Thyroid gland (tissue), 4 donors: ENCODE measurements around the gene DHRS3. TPM values are rescaled to one million over a fixed set of nuclear protein-coding genes. Genes with fewer than 3 reads are reported as not detected.

Experiments used
- DNase-seq, 2 donors: peaks; one replicate each; pipeline ENCODE4 v3.0.0-alpha.2; 2019
- H3K27ac ChIP-seq, 3 donors: fragments of 200-600 bp; sonication (generic); 1 replicate in 2 of 3; 2 replicates in 1 of 3; pipeline ENCODE4 v1.5.1; 2016 to 2019; ENCODE audit warnings: mild to moderate bottlenecking in 1 of 3, moderate library complexity in 1 of 3
- H3K27me3 ChIP-seq: fragments of 200-600 bp; sonication (generic); one replicate; pipeline ENCODE4 v1.5.1; 2019
- H3K36me3 ChIP-seq, 2 donors: fragments of 200-600 bp; sonication (generic); one replicate each; pipeline ENCODE4 v1.5.1; 2016 to 2019
- H3K4me1 ChIP-seq, 2 donors: fragments of 200-600 bp; sonication (generic); one replicate each; pipeline ENCODE4 v1.5.1; 2017 to 2019
- H3K4me3 ChIP-seq, 3 donors: fragments of 200-600 bp; sonication (generic); replicated peaks in 1 of 3; 1 replicate in 2 of 3; 2 replicates in 1 of 3; pipeline ENCODE4 v1.5.1; 2016; ENCODE audit warnings: mild to moderate bottlenecking in 1 of 3
- H3K9me3 ChIP-seq: fragments of 200-600 bp; sonication (generic); one replicate; pipeline ENCODE4 v1.5.1; 2017
- CTCF ChIP-seq, 6 experiments: fragments of 200-600 bp in 3 of 6; fragments of 450-650 bp in 3 of 6; sonication (generic) in 3 of 6; IDR thresholded peaks; one replicate each; pipeline ENCODE4 v1.5.1; 2016 to 2019; ENCODE audit warnings: antibody characterized with exemption in 6 of 6, mild to moderate bottlenecking in 2 of 6, inconsistent platforms in 1 of 6, moderate library complexity in 1 of 6
- POLR2A ChIP-seq, 2 donors: fragments of 450-650 bp; IDR thresholded peaks; one replicate each; pipeline ENCODE4 v1.6.1; 2017; ENCODE audit warnings: antibody characterized with exemption in 2 of 2, mild to moderate bottlenecking in 2 of 2, moderate library complexity in 1 of 2
- WGBS, 2 donors: methylation state at CpG; one replicate each; pipeline ENCODE4 v1.1.5; 2017; 5-methylcytosine and 5-hydroxymethylcytosine counted together
- intact Hi-C: fragments of 100-400 bp; cut with DNase I; formaldehyde crosslinking; loops from one replicate; pipeline ENCODE4 v1.15.1; 2023
- total RNA-seq, 4 donors: library from RNA; depleted of rRNA; stranded (reverse); fragments of >200 nt; gene quantifications; one replicate each; pipeline ENCODE4 v1.2.3, GENCODE V29; 2016

Gene DHRS3
- total RNA-seq, 4 donors from 2014 or later = 181 to 304 (median 268) TPM

- H3K27me3 ChIP-seq = no peaks in the 10 kb centered on the region
- peak overlapping the region; percentile 99 for H3K27ac ChIP-seq
- H3K9me3 ChIP-seq = no peaks in the 10 kb centered on the region
- 4 to 11% methylated on average over 15 to 17 of the region's 17 CpGs for WGBS, 2 donors
- peaks cover 45 to 52% of the 10 kb centered on the region in 2 donors for H3K4me1 ChIP-seq
- H3K36me3 ChIP-seq = peaks cover 4 to 12% of the 10 kb centered on the region in 2 donors
- intact Hi-C loops = no loop called here
- TF ChIP-seq CTCF (IDR thresholded peaks at IDR 0.05) (no peak), POLR2A (IDR thresholded peaks at IDR 0.05) (peak in 1 of 2 donors; percentile 69)
- DNase-seq = peak; percentile 72 to 79
- H3K4me3 ChIP-seq = peak overlapping the region; percentile 77 to 91 (median 80)
Measured at GRCh38 chr1:12615865-12616708, 1.9 kb downstream of the DHRS3 start.

- TF ChIP-seq CTCF (IDR thresholded peaks at IDR 0.05) = no peak
- peak in 1 of 2 donors; percentile 24 for DNase-seq
- 15 to 26% methylated on average over 12 of the region's 12 CpGs for WGBS, 2 donors
- Histone ChIP-seq H3K36me3 (peaks cover 11 to 16% of the 10 kb centered on the region in 2 donors), H3K4me1 (peaks cover 39 to 48% of the 10 kb centered on the region in 2 donors), H3K27ac (peak overlapping the region; percentile 99), H3K27me3 (no peaks in the 10 kb centered on the region), H3K9me3 (no peaks in the 10 kb centered on the region), H3K4me3 (peak overlapping the region; percentile 77 to 91 (median 80))
- intact Hi-C loops = no loop called here
Measured at GRCh38 chr1:12615159-12615864, 2.7 kb downstream of the DHRS3 start.

GRCh38 chr1:12614402-12615158 lies 3.4 kb downstream of the DHRS3 start:
- 78 to 89% methylated on average over 7 of the region's 7 CpGs for WGBS, 2 donors
- TF ChIP-seq POLR2A (IDR thresholded peaks at IDR 0.05) (no peak), CTCF (IDR thresholded peaks at IDR 0.05) (no peak)
- intact Hi-C loops = no loop called here
- Histone ChIP-seq H3K36me3 (peaks cover 11 to 16% of the 10 kb centered on the region in 2 donors), H3K27ac (peak overlapping the region; percentile 99), H3K9me3 (no peaks in the 10 kb centered on the region), H3K4me1 (peaks cover 33 to 49% of the 10 kb centered on the region in 2 donors), H3K27me3 (no peaks in the 10 kb centered on the region), H3K4me3 (peak overlapping the region in 1 of 3 donors; percentile 80)
- peak in 1 of 2 donors; percentile 23 for DNase-seq

GRCh38 chr1:12613180-12613579 lies 4.8 kb downstream of the DHRS3 start:
- Histone ChIP-seq H3K4me1 (peaks cover 25 to 44% of the 10 kb centered on the region in 2 donors), H3K9me3 (no peaks in the 10 kb centered on the region), H3K4me3 (no peak overlapping the region), H3K27me3 (no peaks in the 10 kb centered on the region), H3K27ac (peak overlapping the region; percentile 11 to 99 (median 99)), H3K36me3 (peaks cover 11 to 16% of the 10 kb centered on the region in 2 donors)
- WGBS, 2 donors = 87 to 89% methylated on average over 4 of the region's 4 CpGs
- no peak for TF ChIP-seq POLR2A (IDR thresholded peaks at IDR 0.05)
- TF ChIP-seq CTCF (IDR thresholded peaks at IDR 0.05) = no peak
- no peak for DNase-seq
- intact Hi-C loops = no loop called here
